ENCODE measurements around the gene ALDH1L2.

- TF ChIP-seq CTCF (IDR thresholded peaks at IDR 0.05) (no peak), POLR2A (IDR thresholded peaks at IDR 0.05) (no peak)
These were observed 92.6 kb downstream of the ALDH1L2 start for GRCh38 chr12:104991565-104992128.
